GM21576 (cell line): Measurements from ENCODE around the gene SMAD3.

Experiments used
- ATAC-seq: cut with Tn5 transposase; IDR thresholded peaks from one replicate; pipeline ENCODE4 v1.9.1; 2021; ENCODE audit warnings: mild to moderate bottlenecking, moderate library complexity; ENCODE audit not compliant: unreplicated experiment

Gene SMAD3

DNA sequence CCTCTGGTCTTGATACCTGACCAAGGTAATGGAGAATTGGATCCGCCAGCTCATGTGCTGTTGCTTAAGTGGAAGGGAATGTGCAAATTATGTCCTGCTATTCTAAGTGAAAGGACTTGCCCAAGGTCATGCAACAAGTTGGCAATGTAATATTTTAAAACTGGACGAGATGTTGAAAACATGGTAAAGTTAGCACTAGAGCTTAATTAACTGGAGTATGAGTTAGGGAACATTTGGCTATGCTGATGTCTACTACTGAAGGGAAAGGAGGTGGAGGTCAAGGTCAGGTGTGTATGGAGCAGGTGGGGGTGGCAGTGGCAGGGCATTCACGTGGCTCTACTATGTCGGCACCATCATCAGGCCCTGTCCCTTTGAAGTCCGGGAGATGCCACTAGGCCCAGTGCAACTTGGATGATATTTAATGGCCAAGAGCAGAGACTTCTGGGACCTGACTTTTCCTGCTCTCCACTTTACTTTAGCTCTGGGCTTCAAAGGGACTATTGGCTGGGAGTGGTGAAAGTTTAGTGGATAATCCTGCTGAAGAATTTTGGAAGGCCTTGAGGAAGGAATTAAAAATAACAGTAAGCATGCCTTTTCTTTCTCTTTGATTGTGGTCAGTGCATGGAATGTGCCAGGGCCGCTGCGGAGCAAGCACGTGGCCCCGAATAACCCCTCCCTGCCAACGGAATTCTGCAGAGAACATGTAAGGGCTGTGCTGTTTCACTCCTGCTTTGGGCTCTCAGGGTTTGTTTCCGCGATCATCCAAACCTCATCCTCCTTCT, 14.9 kb downstream of the SMAD3 start:
- no peak for ATAC-seq

DNA sequence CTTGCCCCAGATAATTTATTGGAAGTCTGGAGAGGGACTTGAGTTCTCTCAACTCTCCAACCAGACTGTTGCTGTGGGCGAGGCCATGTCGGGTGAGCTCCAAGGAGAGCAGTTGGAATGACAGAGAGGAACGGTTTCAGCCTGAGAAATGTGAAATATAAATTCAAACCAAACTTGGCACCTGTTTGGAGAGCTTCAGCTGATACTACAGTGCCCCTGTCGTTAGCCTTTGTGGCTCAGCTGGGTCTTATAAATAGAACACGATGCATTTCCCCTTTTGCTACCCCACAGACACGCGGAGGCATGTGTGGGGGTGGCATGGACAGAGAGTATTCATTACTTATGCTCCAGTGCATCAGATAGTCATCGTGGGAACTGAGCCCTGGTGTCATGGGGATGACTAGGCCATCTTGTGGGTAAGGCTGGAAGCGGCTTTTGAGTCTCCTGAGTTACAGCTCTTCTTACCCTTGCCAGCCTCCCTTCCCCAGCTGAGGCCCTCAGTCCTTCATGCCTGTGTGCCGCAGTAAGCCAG, 15.6 kb downstream of the SMAD3 start:
- peak; percentile 39 for ATAC-seq

DNA sequence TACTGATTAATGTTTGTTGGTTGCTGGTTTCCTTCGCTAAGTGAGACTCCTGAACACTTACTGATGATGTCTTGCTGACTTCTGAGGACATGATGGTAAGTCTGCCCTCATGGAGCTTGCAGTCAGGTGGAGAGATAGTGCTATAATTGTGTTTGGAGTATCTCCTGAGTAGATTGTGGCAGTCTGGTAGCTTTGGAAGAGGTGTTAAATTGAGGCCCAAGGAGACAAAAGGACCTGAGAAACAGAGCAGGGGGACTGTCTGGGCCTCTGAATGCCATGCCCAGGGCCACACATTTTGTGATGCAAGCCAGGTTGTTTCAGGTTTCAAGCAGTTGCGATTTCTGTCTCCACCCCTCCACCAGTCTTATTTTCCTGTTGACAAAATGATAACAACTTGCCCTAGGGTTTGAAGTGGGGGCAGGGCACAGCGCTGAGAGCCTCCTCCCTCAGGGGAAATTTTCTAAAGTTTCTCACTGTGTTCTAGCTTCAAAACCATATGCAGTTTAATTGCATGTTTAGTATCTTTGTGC, 16.7 kb downstream of the SMAD3 start:
- ATAC-seq = no peak

DNA sequence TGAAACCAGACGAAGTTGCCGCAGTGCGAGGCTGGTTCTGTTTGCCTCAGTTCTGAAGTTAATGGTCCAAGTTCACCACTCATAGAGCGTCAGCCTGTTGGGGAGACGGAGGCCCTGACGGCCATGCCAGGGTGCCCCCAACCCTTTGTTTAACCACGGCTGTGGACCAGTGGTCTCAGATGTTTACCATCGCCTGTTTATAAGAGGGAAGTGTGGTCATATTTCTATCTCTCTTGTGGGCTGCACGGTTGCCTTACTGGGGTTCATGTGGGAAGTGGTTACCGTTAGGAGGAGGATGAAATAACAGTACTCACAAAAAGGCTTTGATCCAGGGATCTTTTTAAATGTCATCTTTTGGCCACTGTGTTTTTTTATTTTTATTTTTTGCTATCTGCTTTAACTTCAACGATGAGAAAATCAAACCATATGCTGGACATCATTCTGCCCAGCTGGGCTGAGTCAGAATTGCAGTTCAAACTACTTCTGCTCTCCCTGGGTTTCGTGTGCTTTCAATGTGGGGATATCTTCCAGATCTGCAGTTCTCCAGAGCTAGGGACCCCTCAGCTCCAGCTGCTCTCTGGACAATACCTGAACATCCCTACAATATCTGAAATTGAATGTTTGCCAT, 17.8 kb downstream of the SMAD3 start:
- no peak for ATAC-seq

DNA sequence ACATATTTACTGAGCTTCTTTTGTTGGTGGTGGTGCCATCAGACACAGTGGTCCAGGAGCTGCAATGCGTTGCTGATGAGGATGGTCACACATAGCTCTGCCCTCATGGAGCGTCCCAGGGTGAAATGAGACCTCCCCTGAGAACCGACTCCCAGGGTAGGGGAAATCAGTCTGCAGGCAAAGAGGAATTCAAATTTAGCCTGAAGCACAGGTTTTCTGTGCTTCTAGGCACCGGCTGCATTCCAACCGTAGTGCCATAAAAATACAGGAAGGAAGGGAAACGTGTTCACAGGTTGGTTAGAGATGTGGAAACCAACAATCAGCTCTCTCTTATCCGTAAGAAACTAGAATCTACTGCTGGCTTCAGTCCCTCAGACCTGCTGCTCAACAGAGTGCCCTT, 19.2 kb downstream of the SMAD3 start:
- no peak for ATAC-seq

DNA sequence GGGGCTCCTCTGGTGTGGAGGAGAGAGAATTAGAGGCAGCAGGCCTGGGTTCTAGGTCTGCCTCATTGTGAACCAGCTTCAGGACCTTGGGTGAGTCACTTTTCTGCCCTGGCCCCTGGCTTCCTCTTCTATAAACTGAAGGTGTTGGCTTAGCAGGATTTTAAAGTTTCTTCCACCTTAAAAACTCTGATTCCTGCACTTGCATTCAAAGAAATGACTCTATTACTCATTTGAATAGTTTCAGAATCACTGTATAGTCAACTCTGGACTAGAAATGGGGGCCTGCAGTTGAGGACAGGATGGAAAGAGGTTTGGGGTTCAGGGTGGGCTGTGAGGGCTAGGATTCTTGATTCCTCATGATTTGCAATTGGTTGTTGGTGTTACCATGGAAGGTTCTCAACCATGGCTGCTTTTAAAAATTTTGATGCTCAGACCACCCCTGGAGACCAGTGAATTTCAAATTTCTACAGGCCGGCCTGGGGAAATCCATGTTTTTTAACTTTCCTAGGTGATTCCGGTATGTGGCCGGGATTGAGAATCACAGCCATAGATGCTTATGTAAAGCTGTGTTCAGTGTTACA, 19.9 kb downstream of the SMAD3 start:
- ATAC-seq = peak; percentile 21

DNA sequence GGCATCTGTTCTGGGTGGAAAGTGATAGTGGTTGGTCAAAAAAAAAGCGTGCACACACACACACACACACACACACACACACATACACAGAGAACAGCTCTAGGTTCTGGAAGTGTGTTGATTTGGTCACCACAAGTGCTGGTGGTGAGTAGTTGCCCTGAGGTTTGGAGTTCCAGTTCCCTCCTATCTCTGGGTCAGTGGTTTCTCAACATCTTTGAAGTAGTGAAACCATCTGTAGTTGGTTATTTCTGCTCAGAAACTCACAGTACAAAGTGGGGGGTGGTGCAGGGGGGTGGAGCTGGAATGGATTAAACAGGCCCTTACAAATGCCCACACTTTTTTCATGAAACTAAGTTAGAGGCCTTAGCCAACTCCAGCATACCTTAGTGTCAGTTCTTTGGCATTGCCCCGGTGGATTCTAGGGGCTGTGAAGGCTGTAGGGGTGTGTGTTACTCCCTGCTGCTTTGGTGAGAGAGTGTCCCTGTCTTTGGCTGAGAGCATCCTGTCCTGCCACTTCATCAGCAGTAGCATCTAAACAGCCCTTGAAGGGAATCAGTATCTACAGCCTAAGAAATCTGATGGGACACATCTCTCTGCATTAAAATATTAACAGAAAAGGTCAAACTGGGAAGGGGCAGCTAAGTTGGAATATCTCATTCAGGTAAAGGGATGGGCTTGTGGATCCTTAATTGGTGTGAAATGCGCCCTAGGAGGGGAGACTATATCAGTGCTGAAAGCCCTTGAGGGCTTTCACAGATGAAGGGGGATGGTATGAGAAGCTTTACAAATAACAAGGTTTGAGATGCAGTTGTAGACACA, 20.6 kb downstream of the SMAD3 start:
- peak; percentile 33 for ATAC-seq

DNA sequence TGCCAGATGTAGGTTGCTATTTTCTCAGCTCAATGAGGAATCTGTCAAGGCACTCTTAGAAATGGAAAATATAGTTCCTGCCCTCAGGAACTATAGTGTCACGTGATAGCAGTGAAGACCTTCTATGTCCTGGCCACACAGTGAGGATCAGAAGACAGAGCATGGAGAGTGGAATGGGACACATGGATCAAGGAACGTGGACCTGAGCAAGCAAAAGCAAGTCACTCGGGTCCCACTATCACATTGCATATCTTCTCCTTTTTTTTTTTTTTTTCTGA, 21.2 kb downstream of the SMAD3 start:
- no peak for ATAC-seq

DNA sequence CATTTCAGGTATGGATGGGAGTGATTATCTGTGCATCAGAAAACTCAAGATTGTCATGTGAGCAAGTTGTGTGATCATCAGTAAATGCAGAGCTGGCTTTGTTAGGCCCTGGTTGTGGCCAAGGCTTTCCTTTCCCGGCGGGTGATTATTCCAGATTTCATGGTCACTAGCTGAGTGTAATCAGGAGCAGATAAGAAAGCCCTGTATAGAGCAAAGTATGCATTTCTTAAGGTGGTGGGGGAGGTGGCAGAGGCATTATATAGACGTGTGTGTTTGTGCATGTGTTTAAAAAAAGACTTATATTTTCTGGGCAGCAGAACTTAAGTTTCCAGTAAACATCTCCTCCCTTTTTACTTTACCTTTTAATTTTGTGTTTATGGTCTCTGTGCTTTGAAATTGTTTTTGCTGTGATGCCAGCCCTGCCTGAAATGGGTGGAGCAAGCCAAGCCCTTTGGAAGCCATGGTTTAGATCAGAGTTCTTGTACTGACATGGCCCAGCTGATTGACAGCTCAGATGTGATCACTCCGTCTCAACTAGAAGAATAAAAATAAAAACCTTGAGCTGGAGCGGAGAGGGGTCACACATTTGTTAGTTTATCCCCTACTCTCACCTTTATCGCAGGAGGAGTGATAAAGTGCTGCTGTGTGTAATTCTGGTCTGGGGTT, 22.2 kb downstream of the SMAD3 start:
- no peak for ATAC-seq

DNA sequence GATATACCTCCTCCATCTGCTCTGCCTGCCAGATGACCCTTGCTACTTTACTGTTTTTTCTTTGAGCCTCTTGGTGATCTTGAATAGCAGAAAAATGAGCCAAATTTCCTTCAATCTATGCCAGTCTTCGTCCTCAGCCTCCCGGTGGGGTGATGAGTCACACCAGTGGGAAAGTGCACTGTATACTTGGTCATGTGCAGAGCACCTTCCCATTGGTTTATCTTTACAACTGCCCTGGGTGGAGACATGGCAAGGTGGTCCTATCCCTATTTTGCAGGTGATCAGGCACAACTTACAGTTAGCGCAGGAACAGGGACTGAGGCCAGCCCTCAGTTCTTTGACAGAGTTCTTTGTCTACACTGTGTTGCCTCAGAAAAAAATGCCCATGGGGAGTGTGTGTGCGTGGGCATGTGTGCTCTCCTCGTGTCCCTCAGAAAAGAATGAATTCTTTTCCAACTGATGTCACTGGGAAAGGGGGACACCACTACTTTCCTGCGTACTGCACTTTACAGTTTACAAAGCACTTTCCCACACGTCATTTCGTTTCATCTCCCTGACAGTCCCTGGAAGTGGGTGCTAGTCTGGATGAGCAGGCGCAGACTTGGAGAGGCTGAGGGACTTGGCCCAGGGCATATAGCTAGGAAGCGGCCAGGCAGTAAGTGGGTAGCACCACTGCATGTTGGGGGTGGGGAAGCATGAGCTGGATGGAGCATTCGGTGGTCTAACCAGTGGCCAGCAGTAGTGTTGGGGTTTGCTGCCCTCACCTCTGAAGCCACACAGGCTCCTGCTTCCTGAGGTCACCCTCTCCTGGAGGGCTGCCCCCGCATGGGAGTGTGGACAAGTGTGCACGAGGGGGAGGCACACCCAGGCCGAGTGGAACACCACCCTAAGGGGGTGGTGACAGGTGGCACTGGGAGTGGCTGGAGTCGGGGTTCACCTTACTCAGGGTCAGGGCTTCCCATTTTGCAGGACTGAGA, 24.1 kb downstream of the SMAD3 start:
- ATAC-seq = no peak

DNA sequence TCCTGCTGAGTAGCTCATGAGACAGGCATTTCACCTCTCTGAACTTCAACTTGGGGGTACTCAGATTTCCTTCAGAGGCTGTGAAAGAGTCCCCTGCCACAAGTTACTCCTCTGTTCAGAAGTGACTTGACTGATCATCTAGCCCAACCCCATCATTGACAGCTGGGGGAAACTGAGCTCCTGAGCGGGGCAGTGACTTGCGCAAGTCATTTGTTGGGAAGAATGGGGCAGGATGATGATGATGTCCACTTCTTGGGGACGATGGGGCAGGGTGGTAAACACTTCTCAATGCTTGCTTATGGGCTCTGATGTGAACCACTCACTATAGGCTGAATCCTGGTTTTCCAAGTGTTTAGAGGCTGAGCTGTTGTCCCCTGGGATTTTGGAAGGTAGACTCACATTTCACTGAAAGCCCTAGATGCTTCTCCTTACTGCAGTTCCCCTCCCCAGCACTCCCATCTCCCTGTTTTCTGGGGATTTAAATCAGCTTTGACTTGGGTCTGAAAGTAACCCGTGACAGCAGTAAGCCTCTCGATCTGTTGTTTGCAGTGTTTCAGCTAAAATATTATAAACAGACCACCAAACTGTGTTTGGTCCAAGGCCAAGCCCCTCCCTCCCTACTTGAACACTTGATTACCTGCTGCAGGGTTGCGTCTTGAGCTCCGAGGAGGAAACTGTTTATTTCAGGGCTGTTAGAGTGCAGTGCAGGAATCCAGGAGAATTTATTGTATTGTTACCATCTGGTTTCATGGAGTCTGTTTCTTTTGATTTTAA, 25.1 kb downstream of the SMAD3 start:
- no peak for ATAC-seq

DNA sequence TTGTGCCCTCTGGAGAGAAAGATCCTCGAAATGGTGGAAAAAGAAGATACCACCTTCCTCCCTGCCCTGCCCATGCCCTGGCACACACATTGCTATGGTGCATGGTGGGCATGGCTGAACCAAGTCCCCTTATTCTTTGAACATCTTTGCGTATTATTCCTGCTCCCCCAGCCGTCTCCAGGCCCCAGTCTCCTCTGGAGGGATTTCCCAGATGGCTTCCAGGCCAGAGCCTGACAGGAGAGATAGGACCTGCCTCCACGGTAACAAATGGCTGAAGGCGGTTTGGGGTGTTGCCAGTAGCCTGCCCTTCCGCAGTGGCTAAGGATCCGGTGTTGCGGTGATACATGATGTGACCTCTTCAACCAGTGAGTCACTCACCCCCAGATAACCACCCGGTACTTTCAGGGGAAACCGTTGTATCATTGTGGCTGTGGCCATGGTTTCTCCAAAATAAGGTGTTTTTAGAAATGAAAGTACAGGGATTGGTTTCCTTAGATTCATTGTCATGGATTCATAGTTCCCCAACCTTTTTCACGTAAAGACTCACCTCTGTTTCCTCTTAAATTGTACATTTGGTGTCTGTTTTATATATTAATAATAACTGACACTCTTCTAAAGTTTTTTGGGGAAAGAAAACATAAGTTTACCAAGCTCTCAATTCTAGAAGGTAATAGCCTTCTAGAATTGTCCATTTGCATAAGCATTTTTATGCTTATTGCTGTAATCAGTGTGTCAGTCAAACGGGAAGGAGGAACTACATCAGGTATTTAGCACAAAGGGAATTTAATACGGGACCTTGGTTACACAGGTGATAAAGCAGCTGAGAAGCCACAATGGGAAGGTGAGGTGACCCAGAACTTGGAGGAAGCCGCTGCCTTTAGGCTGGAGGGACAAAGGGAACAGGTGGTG, 25.9 kb downstream of the SMAD3 start:
- peak; percentile 54 for ATAC-seq

DNA sequence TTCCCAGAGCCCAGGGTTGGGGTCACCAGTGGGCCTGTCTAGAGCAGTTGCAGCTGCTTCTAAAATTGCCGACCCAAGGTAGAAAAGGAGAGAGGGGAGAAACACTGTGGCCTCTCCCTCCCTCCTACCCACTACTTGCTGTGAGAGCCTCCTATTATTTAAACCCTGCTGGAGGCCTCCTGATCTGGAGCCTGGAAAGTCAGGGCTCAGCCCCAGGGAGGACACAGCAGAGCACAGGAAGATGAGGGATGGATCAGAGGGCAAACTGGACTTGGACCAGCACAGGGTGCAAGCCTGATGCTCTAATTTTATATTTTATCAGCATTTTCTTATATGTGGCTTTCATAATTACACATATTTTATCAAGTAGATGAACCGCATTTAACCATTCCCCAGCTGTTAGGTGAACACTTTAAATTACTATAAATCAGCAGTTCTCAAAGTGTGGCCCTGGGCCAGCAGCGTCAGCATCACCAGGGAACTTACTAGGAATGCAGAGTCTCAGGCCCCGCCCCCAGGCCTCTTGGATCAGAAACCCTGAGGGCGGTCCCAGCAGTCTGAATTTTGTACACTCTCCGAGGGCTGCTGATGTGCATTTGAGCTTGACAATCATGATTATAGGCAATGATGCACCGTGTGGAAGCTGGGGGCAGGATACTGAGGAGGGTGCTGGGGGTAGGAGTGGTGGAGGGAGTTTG, 26.7 kb downstream of the SMAD3 start:
- ATAC-seq = no peak

DNA sequence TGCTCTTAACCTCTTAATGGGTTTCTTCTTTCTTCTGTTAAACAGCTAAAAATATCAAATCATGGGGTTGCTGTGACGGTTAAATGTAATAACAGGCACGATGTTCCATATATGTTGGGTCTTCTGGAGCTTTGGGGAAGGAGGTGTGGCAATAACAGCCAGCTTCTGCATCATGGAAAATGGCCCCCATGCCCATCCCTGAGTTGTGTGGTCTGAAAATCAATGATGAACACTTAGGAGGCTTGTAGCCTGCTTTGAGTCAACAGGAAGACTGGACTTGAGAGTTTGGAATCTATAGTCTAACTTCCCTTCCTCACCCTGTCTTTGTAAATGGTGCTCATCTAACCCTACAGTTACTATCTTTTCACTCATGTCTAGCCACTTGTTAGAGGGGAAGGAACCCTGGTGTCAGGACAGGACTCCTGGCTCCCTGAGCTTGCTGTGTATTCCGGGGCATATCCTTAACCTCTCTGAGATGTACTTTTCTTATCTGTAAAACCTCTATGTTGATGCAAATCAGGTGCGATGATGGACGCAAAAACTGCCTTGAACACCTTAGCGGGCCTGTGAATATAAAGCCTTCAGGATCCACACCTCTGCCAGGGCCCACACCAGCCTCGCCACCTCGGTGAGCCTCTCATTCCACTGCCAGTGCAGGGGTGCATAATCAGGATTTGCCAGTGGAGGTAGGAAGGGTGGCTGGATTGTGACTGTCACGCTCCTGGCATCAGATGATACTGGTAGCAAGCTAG, 27.5 kb downstream of the SMAD3 start:
- no peak for ATAC-seq

DNA sequence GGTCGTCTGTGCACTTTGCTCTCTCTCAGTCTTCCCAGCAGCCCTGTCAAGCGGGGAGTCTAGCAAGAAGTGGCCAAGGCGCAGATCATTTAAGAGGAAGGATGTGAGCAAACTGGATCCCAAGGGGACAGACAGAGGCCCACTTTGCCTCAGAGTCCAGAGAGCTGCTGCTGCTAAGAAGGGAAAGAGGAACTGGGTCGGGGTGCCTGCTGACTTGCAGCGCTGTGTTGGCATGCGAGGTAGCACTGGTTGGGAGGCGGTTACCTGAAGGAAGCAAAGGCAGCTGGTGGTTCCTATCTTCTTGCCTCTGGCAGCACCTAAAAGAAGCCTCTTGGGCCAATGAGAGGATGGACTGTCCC, 28.1 kb downstream of the SMAD3 start:
- peak; percentile 47 for ATAC-seq

DNA sequence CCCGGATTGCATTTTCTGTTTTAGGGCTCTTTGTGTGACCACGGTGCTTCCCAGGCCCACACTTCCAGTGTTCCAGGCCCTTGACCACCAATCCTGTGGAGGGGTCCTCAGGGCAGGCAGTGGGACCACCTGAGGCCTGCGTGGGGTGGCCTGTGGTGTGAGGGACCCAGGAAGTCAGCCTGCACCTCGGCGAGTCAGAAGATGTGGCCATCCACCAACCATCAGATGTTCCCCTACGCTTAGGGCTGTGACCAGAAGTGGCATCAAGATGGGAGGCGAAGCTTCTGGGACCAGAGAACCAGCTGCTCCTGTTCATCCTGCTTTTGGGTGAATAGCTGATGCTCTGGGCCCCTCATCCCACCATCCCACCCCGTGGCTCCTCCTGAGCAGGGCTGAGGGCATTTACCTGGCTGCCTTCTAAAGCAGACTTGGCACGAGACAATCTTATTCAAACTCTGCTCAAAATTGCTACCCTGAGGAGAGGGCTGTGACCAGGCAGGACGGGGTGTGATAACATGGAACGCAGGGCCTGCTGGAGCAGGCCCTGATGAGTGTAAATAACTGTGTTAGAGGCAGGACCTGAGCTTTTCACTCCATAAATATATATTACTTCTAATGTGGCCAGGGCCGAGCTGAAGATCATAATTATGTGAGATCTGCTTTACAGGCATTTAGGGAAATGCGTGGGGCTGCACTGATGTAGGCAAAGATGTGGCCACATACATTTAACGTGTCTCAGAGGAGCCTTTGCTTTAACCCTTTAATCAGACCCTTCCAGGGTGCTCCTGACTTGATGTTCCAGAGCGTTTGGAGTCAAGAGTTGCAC, 28.8 kb downstream of the SMAD3 start:
- no peak for ATAC-seq
